ENCODE results near the gene TMEM214.

The TMEM214 gene

GRCh38 chr2:27025861-27026851, 6.6 kb upstream of the TMEM214 start:
- Histone ChIP-seq H3K9me3 (ENCODE audit: control insufficient read depth, insufficient read depth, low read length) (no peaks in the 10 kb centered on the region), H3K36me3 (ENCODE audit: control insufficient read depth, insufficient read depth, low read length) (peaks cover 20% of the 10 kb centered on the region), H3K27me3 (ENCODE audit: control insufficient read depth, insufficient read depth, low read length) (no peaks in the 10 kb centered on the region), H3K4me3 (ENCODE audit: low read depth, low read length) (no peak overlapping the region), H3K9ac (ENCODE audit: low read depth, low read length) (no peak overlapping the region), H3K4me1 (ENCODE audit: control insufficient read depth, insufficient read depth, low read length) (no peaks in the 10 kb centered on the region)

- no peak overlapping the region for H3K9ac ChIP-seq (ENCODE audit: low read depth, low read length)
- no peaks in the 10 kb centered on the region for H3K27me3 ChIP-seq (ENCODE audit: control insufficient read depth, insufficient read depth, low read length)
- H3K36me3 ChIP-seq (ENCODE audit: control insufficient read depth, insufficient read depth, low read length) = peaks cover 20% of the 10 kb centered on the region
These were observed 5.5 kb upstream of the TMEM214 start for GRCh38 chr2:27027211-27027651.

GRCh38 chr2:27029051-27029450, 3.7 kb upstream of the TMEM214 start:
- Histone ChIP-seq H3K9ac (ENCODE audit: low read depth, low read length) (no peak overlapping the region), H3K4me1 (ENCODE audit: control insufficient read depth, insufficient read depth, low read length) (peaks cover 6% of the 10 kb centered on the region), H3K36me3 (ENCODE audit: control insufficient read depth, insufficient read depth, low read length) (peaks cover 20% of the 10 kb centered on the region), H3K27me3 (ENCODE audit: control insufficient read depth, insufficient read depth, low read length) (no peaks in the 10 kb centered on the region), H3K4me3 (ENCODE audit: low read depth, low read length) (no peak overlapping the region), H3K9me3 (ENCODE audit: control insufficient read depth, insufficient read depth, low read length) (no peaks in the 10 kb centered on the region)

More at GRCh38 chr2:27027211-27027651, 5.5 kb upstream of the TMEM214 start:
- Histone ChIP-seq H3K4me1 (ENCODE audit: control insufficient read depth, insufficient read depth, low read length) (peaks cover 2% of the 10 kb centered on the region), H3K4me3 (ENCODE audit: low read depth, low read length) (no peak overlapping the region), H3K9me3 (ENCODE audit: control insufficient read depth, insufficient read depth, low read length) (no peaks in the 10 kb centered on the region)

- no peaks in the 10 kb centered on the region for H3K9me3 ChIP-seq (ENCODE audit: control insufficient read depth, insufficient read depth, low read length)
- no peaks in the 10 kb centered on the region for H3K27me3 ChIP-seq (ENCODE audit: control insufficient read depth, insufficient read depth, low read length)
- peaks cover 30% of the 10 kb centered on the region for H3K36me3 ChIP-seq (ENCODE audit: control insufficient read depth, insufficient read depth, low read length)
These were observed 588 bp downstream of the TMEM214 start for GRCh38 chr2:27033253-27033852.

GRCh38 chr2:27038012-27038411, 5.2 kb downstream of the TMEM214 start:
- H3K9ac ChIP-seq (ENCODE audit: low read depth, low read length) = no peak overlapping the region
- peaks cover 4% of the 10 kb centered on the region for H3K4me1 ChIP-seq (ENCODE audit: control insufficient read depth, insufficient read depth, low read length)
- H3K9me3 ChIP-seq (ENCODE audit: control insufficient read depth, insufficient read depth, low read length) = no peaks in the 10 kb centered on the region
- no peaks in the 10 kb centered on the region for H3K27me3 ChIP-seq (ENCODE audit: control insufficient read depth, insufficient read depth, low read length)
- H3K36me3 ChIP-seq (ENCODE audit: control insufficient read depth, insufficient read depth, low read length) = peaks cover 55% of the 10 kb centered on the region
- H3K4me3 ChIP-seq (ENCODE audit: low read depth, low read length) = no peak overlapping the region

More at GRCh38 chr2:27033253-27033852, 588 bp downstream of the TMEM214 start:
- peaks cover 6% of the 10 kb centered on the region for H3K4me1 ChIP-seq (ENCODE audit: control insufficient read depth, insufficient read depth, low read length)
- H3K9ac ChIP-seq (ENCODE audit: low read depth, low read length) = peak overlapping the region; percentile 42
- peak overlapping the region; percentile 97 for H3K4me3 ChIP-seq (ENCODE audit: low read depth, low read length)

GRCh38 chr2:27038631-27039339, 6.0 kb downstream of the TMEM214 start:
- Histone ChIP-seq H3K4me1 (ENCODE audit: control insufficient read depth, insufficient read depth, low read length) (no peaks in the 10 kb centered on the region), H3K36me3 (ENCODE audit: control insufficient read depth, insufficient read depth, low read length) (peaks cover 55% of the 10 kb centered on the region), H3K4me3 (ENCODE audit: low read depth, low read length) (no peak overlapping the region), H3K9ac (ENCODE audit: low read depth, low read length) (no peak overlapping the region), H3K27me3 (ENCODE audit: control insufficient read depth, insufficient read depth, low read length) (no peaks in the 10 kb centered on the region), H3K9me3 (ENCODE audit: control insufficient read depth, insufficient read depth, low read length) (no peaks in the 10 kb centered on the region)

- Histone ChIP-seq H3K27me3 (ENCODE audit: control insufficient read depth, insufficient read depth, low read length) (no peaks in the 10 kb centered on the region), H3K36me3 (ENCODE audit: control insufficient read depth, insufficient read depth, low read length) (peaks cover 55% of the 10 kb centered on the region), H3K4me3 (ENCODE audit: low read depth, low read length) (no peak overlapping the region), H3K9ac (ENCODE audit: low read depth, low read length) (no peak overlapping the region), H3K9me3 (ENCODE audit: control insufficient read depth, insufficient read depth, low read length) (no peaks in the 10 kb centered on the region), H3K4me1 (ENCODE audit: control insufficient read depth, insufficient read depth, low read length) (no peaks in the 10 kb centered on the region)
These were observed 6.7 kb downstream of the TMEM214 start for GRCh38 chr2:27039426-27039825.

- H3K4me1 ChIP-seq (ENCODE audit: control insufficient read depth, insufficient read depth, low read length) = no peaks in the 10 kb centered on the region
- H3K9ac ChIP-seq (ENCODE audit: low read depth, low read length) = no peak overlapping the region
- H3K4me3 ChIP-seq (ENCODE audit: low read depth, low read length) = no peak overlapping the region
- peaks cover 55% of the 10 kb centered on the region for H3K36me3 ChIP-seq (ENCODE audit: control insufficient read depth, insufficient read depth, low read length)
- H3K9me3 ChIP-seq (ENCODE audit: control insufficient read depth, insufficient read depth, low read length) = no peaks in the 10 kb centered on the region
- no peaks in the 10 kb centered on the region for H3K27me3 ChIP-seq (ENCODE audit: control insufficient read depth, insufficient read depth, low read length)
These were observed 7.1 kb downstream of the TMEM214 start for GRCh38 chr2:27039871-27040270.

- Histone ChIP-seq H3K9me3 (ENCODE audit: control insufficient read depth, insufficient read depth, low read length) (no peaks in the 10 kb centered on the region), H3K4me3 (ENCODE audit: low read depth, low read length) (no peak overlapping the region), H3K27me3 (ENCODE audit: control insufficient read depth, insufficient read depth, low read length) (no peaks in the 10 kb centered on the region), H3K36me3 (ENCODE audit: control insufficient read depth, insufficient read depth, low read length) (peaks cover 55% of the 10 kb centered on the region), H3K9ac (ENCODE audit: low read depth, low read length) (no peak overlapping the region), H3K4me1 (ENCODE audit: control insufficient read depth, insufficient read depth, low read length) (no peaks in the 10 kb centered on the region)
These were observed 7.5 kb downstream of the TMEM214 start for GRCh38 chr2:27040282-27040681.

GRCh38 chr2:27041752-27042151, 9.0 kb downstream of the TMEM214 start:
- no peaks in the 10 kb centered on the region for H3K4me1 ChIP-seq (ENCODE audit: control insufficient read depth, insufficient read depth, low read length)
- H3K27me3 ChIP-seq (ENCODE audit: control insufficient read depth, insufficient read depth, low read length) = no peaks in the 10 kb centered on the region
- H3K9ac ChIP-seq (ENCODE audit: low read depth, low read length) = no peak overlapping the region
- no peaks in the 10 kb centered on the region for H3K9me3 ChIP-seq (ENCODE audit: control insufficient read depth, insufficient read depth, low read length)
- H3K4me3 ChIP-seq (ENCODE audit: low read depth, low read length) = no peak overlapping the region
- H3K36me3 ChIP-seq (ENCODE audit: control insufficient read depth, insufficient read depth, low read length) = peaks cover 46% of the 10 kb centered on the region

GRCh38 chr2:27042159-27042661, 9.4 kb downstream of the TMEM214 start:
- Histone ChIP-seq H3K9me3 (ENCODE audit: control insufficient read depth, insufficient read depth, low read length) (no peaks in the 10 kb centered on the region), H3K9ac (ENCODE audit: low read depth, low read length) (no peak overlapping the region), H3K27me3 (ENCODE audit: control insufficient read depth, insufficient read depth, low read length) (no peaks in the 10 kb centered on the region), H3K4me1 (ENCODE audit: control insufficient read depth, insufficient read depth, low read length) (no peaks in the 10 kb centered on the region), H3K36me3 (ENCODE audit: control insufficient read depth, insufficient read depth, low read length) (peaks cover 42% of the 10 kb centered on the region), H3K4me3 (ENCODE audit: low read depth, low read length) (no peak overlapping the region)
